COLO668 (cell line): ENCODE results near the gene EFCAB10.
"Not testable (repeated sequence)": the region's sequence is repeated elsewhere in the genome, so short reads cannot be mapped to it uniquely, and the experiment has no call there.

Experiments used
- DNase-seq: peaks from one replicate; lab custom pipeline; 2025; ENCODE audit not compliant: unreplicated experiment; lab: John Stamatoyannopoulos, UW

The EFCAB10 gene

DNA sequence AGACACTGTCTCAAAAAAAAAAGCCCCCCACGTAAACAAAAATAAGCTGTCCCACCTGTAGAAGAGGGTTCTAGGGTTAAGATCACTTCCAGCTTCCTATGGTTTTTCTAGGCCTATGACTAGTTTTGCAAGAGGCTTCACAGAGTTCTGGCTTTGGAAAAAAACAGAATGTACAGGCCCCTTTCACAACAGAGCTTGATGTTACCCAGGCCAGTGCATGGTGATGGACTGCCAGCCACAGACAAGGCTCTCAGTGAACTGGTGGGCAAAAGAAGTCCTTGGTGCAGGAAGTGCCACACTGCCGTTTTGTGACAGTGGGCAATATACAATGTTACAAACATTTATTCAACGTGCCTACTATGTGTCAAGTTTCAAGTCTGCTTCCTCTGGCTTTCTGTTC, 18.3 kb upstream of the EFCAB10 start:
- no peak for DNase-seq

DNA sequence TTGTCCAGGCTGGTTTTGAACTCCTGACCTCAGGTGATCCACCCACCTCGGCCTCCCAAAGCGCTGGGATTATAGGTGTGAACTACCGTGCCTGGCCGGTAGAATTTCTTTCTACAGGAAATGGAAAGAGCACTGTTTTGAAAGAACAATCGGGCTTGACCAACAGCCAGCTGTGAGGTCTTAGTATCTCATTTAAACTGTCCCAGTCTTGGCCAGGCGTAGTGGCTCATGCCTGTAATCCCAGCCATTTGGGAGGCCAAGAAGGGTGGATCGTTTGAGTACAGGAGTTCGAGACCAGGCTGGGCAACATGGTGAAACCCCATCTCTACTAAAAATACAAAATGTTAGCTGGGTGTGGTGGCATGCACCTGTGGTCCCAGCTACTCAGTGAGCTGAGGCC, 17.8 kb upstream of the EFCAB10 start:
- DNase-seq, result not testable (repeated sequence)

DNA sequence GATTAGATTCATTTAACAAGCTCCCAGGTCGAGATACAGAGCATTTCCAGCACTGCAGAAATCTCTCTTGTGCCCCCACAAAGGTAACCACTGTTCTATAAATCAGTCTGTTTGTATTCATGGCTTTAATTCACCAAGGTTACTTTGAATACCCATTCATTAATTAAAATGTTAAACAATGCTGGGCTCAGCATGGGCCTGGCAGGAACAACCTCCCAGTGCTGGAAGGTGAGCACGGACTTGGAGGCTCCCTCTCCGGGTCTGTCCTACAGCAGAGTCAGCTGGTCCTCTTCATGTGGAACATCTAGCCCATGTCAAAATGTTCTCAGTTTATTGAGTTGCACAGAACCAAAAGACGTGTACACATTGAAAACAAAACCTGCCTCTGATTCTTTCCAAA, 15.6 kb upstream of the EFCAB10 start:
- DNase-seq, result no peak

DNA sequence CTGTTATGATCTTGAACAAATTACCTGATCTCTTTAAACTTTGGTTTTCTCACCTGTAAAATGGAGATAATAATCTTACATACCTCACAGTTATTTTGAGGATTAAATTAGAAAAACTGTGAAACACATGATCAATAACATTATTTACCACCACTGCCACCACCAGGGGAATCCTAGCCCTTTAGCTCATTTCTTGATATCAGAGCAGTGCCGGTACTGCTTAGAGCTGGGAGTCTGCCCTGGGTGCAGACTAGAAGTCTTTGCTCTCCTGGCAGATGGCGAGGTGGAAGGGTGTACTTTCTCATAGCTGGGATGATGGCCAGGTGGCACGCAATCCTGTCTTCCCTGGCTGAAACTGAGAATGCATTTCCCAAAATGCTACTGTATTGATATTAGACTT, 12.7 kb upstream of the EFCAB10 start:
- DNase-seq, result no peak

DNA sequence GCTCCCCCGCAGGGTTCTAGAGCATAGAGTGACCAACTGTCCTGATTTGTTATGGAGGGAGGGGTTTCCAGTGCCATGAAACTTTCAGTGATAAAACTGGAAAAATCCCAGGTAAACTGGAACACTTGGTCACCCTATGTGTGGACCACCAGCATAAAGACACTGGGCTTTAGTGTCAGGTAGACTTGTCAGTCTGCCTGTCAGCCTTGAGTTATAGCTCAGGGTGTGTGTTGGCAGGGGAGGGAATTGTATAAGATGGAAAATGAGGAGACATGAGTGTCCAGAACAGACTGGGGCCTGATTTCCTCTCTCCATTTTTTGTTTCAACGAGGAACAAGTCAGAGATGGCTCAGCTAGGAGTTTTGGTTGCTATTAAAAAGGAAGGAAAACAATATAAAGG, 10.2 kb upstream of the EFCAB10 start:
- DNase-seq, result no peak

DNA sequence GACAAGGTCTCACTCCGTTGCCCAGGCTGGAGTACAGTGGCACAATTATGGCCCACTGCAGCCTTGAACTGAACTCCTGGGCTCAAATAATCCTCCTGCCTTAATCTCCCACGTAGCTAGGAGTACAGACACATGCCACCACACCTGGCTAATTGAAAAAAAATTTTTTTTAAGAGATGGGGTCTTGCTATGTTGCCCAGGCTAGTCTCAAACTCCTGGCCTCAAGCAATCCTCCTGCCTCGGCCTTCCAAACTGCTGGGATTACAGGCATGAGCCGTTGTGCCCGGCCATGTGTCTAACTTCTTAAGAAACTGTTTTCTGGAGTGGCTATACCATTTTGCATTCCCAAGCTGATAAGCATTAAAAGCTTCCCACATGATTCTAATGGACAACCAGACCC, 9.5 kb upstream of the EFCAB10 start:
- DNase-seq, result no peak

DNA sequence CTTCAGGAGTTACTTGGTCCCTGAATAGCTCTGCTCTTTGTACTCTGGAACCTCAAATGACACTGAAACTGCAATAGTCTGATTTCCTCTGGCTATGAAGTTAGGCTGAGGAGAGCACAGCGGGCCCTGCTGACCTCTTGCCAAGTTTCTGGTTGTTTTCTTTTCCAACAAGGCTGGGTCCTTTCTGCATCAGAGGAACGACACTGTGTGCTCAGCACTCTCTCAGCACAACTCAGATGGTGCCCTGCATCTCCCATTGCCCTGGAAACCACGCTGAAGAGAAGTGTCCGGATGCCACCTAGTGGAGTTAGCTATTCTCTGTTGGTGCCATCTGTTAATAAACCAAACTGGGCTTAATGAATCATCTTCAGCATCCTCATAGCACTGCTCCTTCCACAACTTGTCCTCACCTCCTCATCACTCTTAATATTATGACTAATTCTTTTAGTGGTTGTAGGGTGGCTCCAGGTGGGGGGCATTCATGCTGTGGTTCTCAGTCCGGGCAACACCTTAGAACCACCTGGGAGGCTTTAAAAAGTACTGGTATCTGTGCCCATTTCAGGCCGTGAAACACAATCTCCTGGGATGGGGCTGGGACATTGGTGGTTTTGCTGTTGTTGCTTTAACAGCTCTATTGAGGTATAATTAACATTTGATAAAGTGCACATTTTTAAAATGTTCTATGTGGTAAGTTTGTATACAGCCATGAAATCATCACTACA, 8.2 kb upstream of the EFCAB10 start:
- peak; percentile 50 for DNase-seq

DNA sequence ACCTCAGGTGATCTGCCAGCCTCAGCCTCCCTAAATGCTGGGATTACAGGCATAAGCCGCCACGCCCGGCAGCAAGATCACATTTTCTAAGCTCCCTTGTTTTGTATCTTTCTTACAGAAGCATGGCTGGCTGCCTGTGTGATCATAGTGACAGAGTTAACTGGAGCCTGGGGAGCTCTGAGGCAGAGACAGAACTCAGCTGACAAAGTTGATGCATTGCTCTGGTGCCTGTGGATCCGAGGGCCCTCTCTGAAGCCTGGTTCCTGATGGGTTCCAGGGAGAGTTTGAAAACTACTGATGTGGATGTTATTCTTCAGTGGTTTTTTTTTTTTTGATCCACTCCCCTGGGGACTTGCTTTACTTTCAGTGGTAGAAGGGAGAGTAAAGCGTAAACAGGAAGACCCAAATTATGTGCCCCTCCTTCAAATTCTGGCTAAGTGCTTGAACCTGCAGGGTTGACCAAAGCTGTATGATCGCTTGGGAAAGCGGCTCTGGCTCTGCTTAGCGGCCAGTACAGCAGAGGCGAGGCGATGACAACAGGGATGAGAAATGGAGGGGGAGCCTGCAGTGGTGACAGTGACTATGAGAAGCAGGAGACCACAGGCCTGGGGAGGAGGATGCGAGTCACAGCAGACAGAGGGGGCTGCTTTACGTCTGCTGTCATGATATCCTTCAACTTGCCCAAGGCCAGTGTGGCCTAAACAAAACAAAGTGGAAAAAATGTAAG, 6.8 kb upstream of the EFCAB10 start:
- no peak for DNase-seq

DNA sequence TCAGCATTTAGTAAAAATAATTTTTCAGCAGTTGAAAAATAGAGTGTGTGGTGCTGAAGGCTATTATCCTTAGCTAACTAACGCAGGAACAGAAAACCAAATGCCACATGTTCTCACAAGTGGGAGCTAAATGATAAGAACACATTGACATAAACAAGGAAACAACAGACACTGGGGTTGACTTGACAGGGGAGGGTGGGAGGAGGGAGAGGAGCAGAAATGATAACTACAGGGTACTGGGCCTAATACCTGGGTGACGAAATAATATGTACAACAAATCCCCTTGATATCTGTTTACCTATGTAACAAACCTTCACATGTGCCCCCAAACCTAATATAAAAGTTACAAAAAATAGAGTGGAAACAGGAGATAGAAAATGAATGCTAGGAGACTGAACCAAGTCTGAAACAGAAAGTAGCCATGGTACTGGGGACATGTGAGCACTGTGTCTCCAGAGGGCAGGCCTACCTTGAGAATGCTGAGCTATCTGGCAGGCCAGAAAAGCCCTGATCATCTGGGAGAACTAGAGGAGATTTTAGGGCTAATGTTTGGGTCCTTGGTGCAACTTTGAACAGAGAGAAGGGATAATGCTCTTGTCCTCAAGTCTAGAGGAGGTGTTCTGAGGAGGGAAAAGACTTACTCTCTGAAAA, 4.7 kb upstream of the EFCAB10 start:
- DNase-seq, result no peak

DNA sequence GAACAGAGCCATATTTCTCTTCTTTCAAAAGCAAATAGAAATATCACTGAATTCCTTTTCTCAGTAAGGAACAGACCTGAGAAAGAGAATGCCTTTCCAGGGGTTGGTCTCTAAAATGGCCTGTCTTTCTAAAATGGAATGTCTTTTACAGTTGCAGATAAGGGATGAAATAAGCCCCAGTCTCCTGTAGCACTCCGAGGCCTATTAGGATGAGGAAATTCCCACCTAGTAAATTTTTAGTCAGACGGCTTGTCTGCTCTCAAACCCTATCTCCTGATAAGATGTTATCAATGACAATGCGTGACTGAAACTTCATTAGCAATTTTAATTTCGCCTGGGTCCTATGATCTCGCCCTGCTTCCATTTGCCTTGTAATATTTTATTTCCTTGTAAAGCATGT, 2.9 kb upstream of the EFCAB10 start:
- no peak for DNase-seq

DNA sequence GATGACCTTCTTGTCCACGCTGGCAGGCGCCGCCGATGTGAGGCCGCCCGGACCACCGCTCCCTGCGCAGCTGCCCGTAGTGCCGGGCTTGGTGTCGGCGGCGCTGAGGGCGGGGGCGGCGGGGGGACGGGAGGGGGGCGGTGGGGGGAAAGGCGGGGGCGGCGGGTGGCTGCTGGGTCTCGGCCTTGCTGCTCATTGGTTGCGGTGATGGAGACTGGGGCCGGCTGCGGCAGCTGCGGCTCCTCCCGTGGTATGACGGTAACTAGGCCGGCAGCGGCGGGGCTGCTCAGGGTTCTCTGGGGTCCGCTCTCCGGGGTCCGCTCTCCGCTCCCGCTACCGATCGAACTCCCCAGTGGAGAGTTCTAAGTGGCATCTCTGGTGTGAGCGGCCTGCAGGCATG, 1.8 kb upstream of the EFCAB10 start:
- DNase-seq, result no peak

DNA sequence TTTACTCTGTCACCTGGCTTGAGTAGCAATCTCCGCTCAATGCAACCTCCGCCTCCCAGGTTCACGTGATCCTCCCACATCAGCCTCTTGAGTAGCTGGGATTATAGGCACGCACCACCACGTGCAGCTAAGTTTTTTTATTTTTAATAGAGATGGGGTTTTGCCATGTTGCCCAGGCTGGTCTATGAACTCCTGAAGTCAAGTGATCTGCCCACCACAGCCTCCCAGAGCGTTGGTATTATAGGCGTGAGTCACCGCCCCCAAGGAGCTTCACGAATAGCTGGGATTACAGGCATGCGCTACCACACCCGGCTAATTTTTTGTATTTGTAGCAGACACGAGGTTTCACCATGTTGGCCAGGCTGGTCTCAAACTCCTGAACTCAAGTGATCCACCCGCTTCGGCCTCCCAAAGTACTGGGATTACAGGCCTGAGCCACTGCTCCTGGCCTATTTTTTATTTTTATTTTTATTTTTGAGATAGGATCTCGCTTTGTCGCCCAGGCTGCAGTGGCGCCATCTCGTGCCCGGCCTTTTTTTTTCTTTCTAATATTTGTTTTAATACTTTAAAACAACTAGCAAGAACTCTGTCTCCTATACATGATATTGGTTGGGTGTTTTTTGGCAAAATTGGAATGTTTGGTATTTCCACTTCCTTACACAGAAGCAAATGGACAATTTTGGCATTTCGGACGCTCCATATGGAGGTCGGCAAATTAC, 1.1 kb downstream of the EFCAB10 start:
- no peak for DNase-seq

DNA sequence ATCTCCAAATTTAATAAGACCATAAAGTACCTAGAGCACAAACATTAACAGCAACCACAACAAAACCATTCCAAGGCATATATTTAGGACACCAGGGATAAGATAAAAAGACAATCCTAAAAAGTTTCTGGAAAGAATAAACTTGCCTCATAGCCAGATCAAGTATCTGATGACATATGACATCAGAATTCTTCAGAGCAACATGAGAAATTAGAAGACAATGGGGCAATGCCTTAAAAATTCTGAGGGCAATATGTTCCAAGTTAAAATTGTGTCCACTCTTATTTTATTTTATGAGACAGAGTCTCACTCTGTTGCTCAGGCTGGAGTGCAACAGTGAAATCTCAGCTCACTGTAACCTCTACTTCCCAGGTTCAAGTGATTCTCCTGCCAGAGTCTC, 2.8 kb downstream of the EFCAB10 start:
- DNase-seq, result no peak

DNA sequence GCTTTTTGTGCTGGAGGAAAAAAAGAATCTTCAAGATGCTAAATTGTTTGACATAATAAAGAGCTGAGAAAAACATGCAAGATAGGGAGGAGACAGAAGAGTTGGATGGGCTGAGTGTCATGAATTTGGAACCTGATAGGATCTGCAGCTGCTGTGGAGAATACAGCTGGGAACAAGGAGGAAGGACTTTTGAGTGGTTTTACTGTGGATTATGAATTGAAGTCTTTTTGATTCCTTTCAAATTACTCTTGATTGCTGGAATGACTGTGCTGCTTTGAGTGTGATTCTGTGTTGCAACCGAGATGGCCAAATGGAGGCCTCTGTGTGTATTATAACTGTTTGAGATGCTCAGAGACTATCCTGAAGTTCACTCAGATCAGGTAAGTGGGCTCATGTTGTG, 4.0 kb downstream of the EFCAB10 start:
- no peak for DNase-seq

DNA sequence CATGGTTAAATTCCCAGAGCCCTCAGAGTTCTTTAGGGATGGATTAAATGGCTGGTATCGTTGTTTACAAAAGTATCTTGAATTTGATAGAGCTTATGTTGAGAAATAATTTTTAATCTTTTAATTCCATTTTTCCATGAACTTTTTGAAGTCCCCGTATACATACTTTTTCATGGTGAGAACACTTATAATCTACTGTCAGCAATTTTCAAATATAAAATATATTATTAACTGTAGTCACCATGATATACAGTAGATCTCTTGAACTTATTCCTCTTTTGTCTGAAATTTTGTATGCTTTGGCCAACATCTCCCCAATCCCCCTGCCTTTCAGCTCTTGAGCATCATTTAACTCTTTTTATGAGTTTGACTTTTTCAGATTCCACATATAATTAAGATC, 9.4 kb downstream of the EFCAB10 start:
- no peak for DNase-seq

DNA sequence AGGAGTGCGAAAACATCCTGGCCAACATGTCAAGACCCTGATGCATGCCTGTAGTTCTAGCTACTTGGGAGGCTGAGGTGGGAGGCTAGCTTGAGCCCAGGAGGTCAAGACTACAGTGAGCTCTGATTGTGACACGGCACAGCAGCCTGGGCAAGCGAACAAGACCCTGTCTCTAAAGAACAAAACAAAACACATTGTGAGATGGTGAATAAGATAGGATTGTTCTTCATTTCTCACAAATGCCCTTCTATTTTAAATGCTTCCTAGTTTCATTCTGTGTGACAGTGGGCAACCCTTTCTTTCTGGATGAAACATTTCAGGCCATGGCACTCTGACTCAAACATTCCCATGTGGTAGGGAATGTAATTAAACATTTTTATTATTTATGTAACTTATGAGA, 13.5 kb downstream of the EFCAB10 start:
- DNase-seq, result no peak

DNA sequence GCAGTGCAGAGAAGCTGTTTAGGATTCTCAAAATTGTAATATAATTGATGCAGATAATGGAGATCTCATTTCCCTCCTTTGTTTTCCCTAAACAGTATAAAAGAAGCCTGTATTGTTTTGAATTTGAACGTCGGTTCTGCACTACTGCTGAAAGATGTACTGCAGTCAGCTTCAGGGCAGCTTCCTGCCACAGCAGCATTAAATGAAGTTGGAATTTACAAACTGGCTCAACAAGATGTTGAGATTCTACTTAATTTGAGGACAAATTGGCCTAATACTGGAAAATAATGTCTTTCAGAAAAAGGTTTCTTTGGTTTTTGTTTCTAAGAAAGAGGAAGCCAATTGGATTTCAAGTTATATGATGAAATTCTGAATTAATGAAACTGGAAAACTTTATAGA, 14.3 kb downstream of the EFCAB10 start:
- no peak for DNase-seq

DNA sequence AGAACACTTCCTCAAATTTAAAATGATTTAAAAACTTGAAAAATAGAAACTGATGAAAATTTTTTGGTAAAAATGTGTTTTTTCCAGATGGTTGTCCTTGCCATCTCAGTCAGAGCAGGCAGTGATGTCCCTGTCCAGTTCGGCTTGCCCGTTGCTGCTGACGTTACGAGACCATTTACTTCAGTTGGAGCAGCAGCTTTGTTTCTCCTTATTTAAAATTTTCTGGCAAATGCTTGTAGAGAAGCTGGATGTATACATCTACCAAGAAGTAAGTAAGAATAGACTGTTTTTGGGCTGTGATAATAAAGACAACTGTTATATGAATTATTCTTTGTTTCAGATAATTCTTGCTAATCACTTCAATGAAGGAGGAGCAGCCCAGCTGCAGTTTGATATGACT, 16.1 kb downstream of the EFCAB10 start:
- DNase-seq, result no peak

DNA sequence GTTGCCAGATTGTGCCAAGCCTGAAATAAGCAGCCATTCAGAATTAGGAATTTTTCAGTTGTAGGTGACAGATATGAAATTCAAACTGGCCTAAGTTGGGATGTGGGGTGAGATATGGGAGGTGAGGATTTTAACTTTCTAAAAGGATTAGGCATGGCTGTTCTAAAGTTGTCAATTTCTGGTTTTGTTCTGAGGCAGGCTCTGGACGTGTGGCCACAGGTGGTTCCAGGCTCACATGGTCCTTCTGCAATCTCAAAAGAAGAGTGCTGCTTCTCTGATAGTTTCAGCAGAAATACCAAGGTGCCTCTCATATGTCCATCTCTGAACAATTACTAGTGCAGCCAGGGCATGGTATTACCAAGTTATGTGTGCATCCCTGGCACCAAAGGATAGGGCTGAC, 21.4 kb downstream of the EFCAB10 start:
- no peak for DNase-seq

DNA sequence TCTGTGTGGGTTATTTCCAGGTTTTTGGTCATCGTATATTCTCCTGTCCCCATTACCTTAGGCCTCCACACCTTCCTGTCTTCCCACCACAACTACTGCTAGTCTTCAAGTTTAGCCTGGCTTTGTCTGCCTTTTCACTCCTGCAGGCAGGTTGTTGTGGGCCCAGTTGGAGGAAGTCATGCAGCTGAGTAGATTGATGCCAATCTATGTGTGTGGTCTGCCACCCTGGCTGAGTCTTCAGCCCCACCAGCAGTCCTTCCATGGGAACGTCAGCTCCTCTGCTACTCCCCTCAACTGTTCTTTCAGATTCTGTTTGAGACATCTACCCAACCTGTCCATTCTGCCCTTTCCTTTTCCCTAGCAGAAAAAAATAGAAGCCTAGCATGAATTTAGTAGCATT, 43.0 kb downstream of the EFCAB10 start:
- DNase-seq, result no peak

DNA sequence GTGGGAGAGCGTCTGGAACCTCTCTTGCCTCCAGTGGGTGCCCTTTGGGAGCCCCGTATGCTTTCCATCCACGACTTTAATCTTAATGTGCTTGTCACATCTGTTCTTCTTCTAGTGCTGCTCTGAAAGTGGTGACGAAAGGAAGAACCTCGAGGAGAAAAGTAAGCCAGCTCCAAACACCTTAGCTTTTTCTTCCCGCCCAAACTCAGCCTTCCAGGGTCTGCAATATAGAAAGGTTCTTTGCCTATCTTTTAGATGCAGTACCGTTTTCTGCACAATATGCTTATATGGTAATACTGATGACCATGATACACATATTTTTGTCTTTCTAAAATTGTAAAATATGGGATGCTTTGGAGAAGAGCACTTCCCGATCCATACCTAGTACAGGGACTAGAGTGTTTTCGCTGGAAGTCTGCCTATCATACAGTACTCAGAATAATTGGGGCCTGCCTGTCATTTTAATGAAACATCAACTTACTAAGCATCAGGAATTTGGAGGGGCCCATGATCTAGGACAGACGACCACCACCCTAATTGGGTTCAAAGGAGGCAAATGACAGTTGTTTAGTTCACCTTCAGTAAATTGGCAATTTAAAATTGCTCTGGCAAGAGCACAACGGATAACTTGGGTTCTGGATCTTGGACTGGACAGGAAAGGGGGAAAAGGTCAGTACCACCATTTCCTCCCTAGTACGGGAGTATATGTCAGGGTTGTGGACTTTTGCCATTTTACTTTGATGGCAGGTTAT, 48.4 kb downstream of the EFCAB10 start:
- no peak for DNase-seq
